ENCODE results near the gene CDX1. TPM values are rescaled to one million over a fixed set of nuclear protein-coding genes. Genes with fewer than 3 reads are reported as not detected.
A peak's percentile ranks its signal among the peaks of the same experiment; 100 is the strongest.

Gene CDX1
- total RNA-seq (100 to 1,000 TPM in 1 of 5 donors, 1 to 10 TPM in 1, not detected in 3; 2.0 to 472 TPM), polyA plus RNA-seq (under 1 TPM in 1 of 3 donors, not detected in 2; 0.31 TPM)
- long read RNA-seq, donor 1, transcript CDX1-201 (3 exons, 1,758 nt): major isoform, 10 of 10 reads
- long read RNA-seq, donor 1, partial matches to known transcripts: 0 of 10 reads
- long read RNA-seq, donor 1, other reads (novel, unspliced or antisense): 0 of 10 reads
- long read RNA-seq, donor 2, transcript CDX1-201 (3 exons, 1,758 nt): major isoform, 19 of 19 reads
- long read RNA-seq, donor 2, partial matches to known transcripts: 0 of 19 reads
- long read RNA-seq, donor 2, other reads (novel, unspliced or antisense): 0 of 19 reads
- long read RNA-seq, donor 3, partial matches to known transcripts: 0 of 1 reads
- long read RNA-seq, donor 3, other reads (novel, unspliced or antisense): 0 of 1 reads
- long read RNA-seq, donor 4, partial matches to known transcripts: 0 of 1 reads
- long read RNA-seq, donor 4, other reads (novel, unspliced or antisense): 0 of 1 reads
- long read RNA-seq, donor 5: 0 reads
- long read RNA-seq, donor 6, partial matches to known transcripts: 0 of 2 reads
- long read RNA-seq, donor 6, other reads (novel, unspliced or antisense): 0 of 2 reads
- long read RNA-seq, donor 7, transcript CDX1-201 (3 exons, 1,758 nt): major isoform, 25 of 25 reads
- long read RNA-seq, donor 7, partial matches to known transcripts: 0 of 25 reads
- long read RNA-seq, donor 7, other reads (novel, unspliced or antisense): 0 of 25 reads
- long read RNA-seq, donor 8: 0 reads
- long read RNA-seq, donor 9: 0 reads
- long read RNA-seq, donor 10, transcript CDX1-201 (3 exons, 1,758 nt): major isoform, 15 of 15 reads
- long read RNA-seq, donor 10, partial matches to known transcripts: 0 of 15 reads
- long read RNA-seq, donor 10, other reads (novel, unspliced or antisense): 0 of 15 reads

GRCh38 chr5:150166650-150167511 lies at the start of gene CDX1:
TSS of gene CDX1 (plus strand) at chr5:150166778. CDS start at chr5:150166877, 99 bp downstream.
- 15 to 47% (median 25%) methylated on average over 38 to 93 of the region's 93 CpGs for WGBS, 5 donors
- DNase-seq: no peak
- no peak within 1 kb of the TSS for H3K4me3 ChIP-seq
- no peak within 1 kb of the TSS for H3K27ac ChIP-seq
- no peak for TF ChIP-seq EP300 (IDR thresholded peaks at IDR 0.05)
- TF ChIP-seq POLR2AphosphoS5 (IDR thresholded peaks at IDR 0.05): no peak
- TF ChIP-seq POLR2A (IDR thresholded peaks at IDR 0.05): no peak
- no peak for TF ChIP-seq CTCF (IDR thresholded peaks at IDR 0.05)
- peaks cover 0 to 54% (median 21%) of the 10 kb centered on the region in 3 donors for H3K27me3 ChIP-seq
- H3K9me3 ChIP-seq: no peaks in the 10 kb centered on the region
- intact Hi-C loops (cut with DNase I; ENCODE audit: low total_unique reads): no loop called here
- no peaks in the 10 kb centered on the region for H3K36me3 ChIP-seq
- H3K4me1 ChIP-seq: peaks cover 0 to 22% (median 16%) of the 10 kb centered on the region in 4 donors

GRCh38 chr5:150117945-150118560 lies 48.5 kb upstream of the CDX1 start:
- DNase-seq: peak in 1 of 2 donors; percentile 8

GRCh38 chr5:150118561-150119229 lies 47.9 kb upstream of the CDX1 start:
- intact Hi-C loops (cut with DNase I; ENCODE audit: low total_unique reads): no loop called here
- H3K4me1 ChIP-seq: peaks cover 0 to 9% (median 0%) of the 10 kb centered on the region in 4 donors
- TF ChIP-seq EP300 (IDR thresholded peaks at IDR 0.05): no peak
- WGBS, 5 donors: 84 to 96% (median 91%) methylated on average over 9 to 11 of the region's 11 CpGs
- H3K9me3 ChIP-seq: no peaks in the 10 kb centered on the region
- DNase-seq: peak in 1 of 2 donors; percentile 21
- peaks cover 14 to 80% (median 74%) of the 10 kb centered on the region in 4 donors for H3K36me3 ChIP-seq
- no peaks in the 10 kb centered on the region for H3K27me3 ChIP-seq
- no peak overlapping the region for H3K4me3 ChIP-seq
- no peak overlapping the region for H3K27ac ChIP-seq

More at GRCh38 chr5:150117945-150118560, 48.5 kb upstream of the CDX1 start:
- no peak overlapping the region for H3K4me3 ChIP-seq
- TF ChIP-seq CTCF (IDR thresholded peaks at IDR 0.05) (no peak), POLR2A (IDR thresholded peaks at IDR 0.05) (no peak)
- no peaks in the 10 kb centered on the region for H3K9me3 ChIP-seq
- H3K36me3 ChIP-seq: peaks cover 14 to 75% (median 70%) of the 10 kb centered on the region in 4 donors
- intact Hi-C loops (cut with DNase I; ENCODE audit: low total_unique reads): no loop called here
- H3K27ac ChIP-seq: no peak overlapping the region
- H3K27me3 ChIP-seq: no peaks in the 10 kb centered on the region
- peaks cover 0 to 15% (median 3%) of the 10 kb centered on the region in 4 donors for H3K4me1 ChIP-seq
- 73 to 94% (median 85%) methylated on average over 6 to 9 of the region's 9 CpGs for WGBS, 5 donors
